Smooth muscle cell of the brain vasculature (primary cell): Measurements from ENCODE around the gene NCF2.

ENCODE experiments used
- DNase-seq: peaks from one replicate; pipeline ENCODE4 v3.0.0-alpha.2; 2012; ENCODE audit warnings: low read depth, low spot score

The NCF2 gene

DNA sequence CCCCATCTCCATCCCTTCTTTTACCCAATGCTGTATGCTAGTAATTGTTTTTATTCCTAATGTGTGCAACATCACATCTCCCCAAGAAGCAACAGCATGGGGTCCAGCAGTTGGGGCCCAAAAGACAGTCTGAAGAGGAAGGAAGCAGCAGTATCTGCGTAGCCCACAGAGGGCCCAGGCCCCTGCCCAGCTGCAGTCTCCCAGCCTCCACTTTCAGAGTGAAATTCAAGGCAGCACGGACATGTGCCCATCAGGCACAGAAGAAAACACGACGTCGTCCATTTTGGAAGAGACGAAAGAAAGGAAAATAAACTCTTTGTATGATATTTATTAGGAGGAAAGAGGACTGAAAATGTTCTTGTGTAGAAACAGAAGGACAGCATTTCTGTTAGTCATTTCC is 37.4 kb downstream of the NCF2 start:
- no peak for DNase-seq

DNA sequence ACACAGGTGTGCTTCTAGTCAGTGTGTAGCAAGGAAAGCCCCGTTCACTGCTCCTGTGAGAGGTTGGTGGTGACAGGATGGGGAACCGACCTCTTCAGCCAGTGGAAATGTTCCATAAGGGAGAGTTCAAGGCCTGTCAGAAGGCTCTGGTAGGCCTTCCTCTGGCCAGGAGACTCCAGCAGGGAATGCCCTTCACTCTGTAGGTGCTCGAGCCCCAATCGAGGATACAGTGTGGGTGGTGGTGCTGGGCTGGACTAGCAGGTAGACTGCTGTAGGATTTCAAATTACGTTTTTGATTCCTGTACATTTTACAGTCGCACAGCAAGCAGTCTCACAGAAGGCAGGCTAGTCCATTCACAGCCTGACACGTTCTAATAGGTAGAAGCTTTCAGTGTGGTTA is 37.8 kb downstream of the NCF2 start:
- no peak for DNase-seq

DNA sequence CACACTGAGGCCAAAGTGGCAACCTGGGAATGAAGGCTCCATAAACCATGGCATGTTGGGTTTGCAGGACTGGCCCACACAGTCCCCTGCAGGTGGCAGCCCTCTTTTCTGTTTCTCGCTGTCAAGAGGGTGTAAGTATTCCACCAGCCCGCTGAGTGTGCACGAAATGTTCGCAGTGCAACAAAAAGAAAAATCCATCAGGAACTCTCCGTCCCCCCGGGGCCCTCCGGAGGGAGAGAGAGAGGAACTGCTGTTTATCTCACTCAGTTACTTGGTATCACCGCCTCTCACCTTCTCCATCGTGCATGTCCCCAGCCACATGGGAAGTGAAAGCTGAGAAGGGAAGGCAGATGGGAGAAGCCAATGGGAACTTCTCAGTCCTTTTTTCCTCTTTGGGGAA is 38.3 kb downstream of the NCF2 start:
- DNase-seq, result no peak

GRCh38 chr1:183550915-183551314 is 39.3 kb downstream of the NCF2 start:
- no peak for DNase-seq

GRCh38 chr1:183548116-183548515 is 42.1 kb downstream of the NCF2 start:
- DNase-seq, result no peak

DNA sequence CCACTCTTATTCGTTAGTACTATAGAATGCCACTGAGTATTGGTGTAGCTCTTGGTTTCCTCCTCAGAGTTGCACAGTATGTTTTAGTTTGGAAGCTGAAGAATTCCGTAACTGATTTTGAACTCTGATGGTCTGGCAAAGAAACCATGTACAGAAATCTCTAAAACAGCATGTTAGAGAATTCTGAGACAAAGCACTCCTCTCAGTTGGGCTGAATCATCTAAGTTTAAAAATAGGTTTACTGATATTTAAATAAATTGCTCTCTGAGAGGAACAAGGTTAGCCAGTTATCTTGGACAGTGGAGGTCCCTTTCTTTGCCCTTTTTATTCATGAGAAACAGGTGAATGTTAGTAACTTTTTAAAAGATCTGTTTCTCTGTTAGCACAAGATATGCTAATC is 43.8 kb downstream of the NCF2 start:
- DNase-seq, result no peak

DNA sequence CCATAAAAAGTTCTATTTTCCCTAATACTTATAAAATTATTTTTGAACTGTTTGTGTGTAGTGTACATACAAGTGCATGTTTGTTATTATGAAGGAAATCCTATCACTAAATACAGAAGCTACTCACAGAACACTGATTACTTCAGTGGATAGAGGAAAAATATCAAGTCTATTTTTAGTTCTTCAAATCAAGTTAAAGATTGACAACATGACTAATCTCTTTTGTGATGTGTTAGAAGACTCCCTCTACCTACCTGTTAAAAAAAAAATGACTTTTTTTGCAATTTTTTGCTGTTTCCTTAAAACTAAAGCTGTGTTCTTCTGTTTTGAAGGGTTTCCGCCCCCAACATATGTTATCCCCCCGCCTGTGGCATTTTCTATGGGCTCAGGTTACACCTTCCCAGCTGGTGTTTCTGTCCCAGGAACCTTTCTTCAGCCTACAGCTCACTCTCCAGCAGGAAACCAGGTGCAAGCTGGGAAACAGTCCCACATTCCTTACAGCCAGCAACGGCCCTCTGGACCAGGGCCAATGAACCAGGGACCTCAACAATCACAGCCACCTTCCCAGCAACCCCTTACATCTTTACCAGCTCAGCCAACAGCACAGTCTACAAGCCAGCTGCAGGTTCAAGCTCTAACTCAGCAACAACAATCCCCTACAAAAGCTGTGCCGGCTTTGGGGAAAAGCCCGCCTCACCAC is 45.5 kb downstream of the NCF2 start:
- DNase-seq, result no peak

DNA sequence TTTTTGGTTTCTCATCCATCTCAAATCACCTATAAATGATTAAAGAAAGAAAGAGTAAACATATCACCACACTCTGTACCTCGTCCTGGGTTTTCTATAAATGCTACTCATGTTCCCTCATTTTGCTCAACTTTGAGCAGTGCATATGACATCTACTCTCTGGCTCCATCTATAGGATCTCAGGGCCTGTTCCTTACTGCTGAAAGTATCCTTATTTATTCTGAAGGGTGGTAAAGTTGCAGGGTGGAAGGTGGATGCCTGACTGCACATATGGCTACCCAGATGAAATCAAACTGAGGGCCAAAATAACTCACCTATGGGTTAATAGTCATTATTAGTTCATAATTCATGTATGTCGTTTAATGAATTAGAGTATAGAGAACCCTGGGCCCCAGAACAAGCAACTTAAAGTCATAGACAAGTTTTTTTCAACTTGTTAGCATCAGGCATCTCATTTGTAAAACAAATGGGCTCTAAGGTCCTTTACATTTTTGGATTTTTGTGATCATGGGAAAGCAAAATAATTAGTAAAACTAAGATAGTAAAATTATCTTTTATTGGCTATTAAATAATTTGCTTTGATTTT is 46.5 kb downstream of the NCF2 start:
- peak; percentile 39 for DNase-seq

DNA sequence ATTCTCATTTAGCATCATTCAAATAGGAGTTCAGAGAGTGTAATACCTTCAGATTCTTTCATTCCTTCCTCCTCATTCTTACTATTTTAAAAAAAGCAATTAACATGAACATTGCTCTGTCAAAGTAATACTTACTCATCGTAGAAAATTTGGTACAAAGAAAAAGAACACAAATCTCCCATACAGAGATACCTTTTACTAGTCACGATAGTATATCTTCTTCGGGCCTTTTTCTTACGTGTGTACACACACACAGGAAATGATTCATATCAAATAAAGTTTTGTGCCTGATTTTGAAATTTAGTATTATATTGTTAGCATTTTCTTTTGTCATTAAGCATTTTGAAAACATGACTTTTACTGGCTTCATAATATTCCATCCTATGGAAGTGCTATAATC is 52.9 kb downstream of the NCF2 start:
- no peak for DNase-seq

DNA sequence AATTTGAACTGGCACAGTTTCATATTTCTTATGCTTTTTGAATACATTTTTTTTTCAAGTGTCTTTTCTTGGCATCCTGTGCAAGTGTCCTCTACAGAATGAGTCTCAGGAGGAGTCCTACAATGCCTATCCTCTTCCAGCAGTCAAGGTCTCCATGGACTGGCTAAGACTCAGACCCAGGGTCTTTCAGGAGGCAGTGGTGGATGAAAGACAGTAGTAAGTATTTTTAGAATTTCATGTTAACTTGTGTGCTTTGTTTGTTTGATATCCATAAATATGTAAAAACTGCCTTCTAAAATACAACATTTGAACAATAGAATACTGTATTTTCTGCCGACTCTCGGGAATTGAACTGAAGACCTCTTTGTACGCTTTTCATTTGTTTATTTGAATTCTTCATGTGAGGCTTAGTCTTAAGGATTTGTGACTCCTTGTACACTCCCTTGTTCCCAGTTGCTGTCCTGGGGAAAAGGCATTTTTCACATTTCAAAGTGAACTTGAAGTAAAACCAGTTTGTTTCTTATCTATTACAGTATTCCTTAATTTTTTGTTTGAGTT is 56.6 kb downstream of the NCF2 start:
- DNase-seq, result no peak

DNA sequence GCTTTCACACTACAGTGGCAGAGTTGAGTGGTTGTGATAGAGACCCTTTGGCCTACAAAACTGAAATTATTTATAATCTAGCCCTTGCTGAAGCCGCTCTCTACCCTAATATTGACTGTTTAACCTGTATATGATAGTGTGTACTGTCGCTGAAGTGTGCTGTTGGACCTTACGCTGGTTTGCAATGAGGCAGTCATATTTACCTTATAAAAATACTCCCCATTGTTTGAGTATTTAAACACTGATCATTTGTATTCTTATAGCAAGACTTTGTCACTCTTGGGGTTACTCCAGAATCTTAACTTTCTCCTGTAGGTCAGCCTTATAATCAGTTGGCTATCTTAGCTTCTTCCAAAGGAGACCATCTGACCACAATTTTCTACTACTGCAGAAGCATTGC is 61.7 kb downstream of the NCF2 start:
- no peak for DNase-seq

DNA sequence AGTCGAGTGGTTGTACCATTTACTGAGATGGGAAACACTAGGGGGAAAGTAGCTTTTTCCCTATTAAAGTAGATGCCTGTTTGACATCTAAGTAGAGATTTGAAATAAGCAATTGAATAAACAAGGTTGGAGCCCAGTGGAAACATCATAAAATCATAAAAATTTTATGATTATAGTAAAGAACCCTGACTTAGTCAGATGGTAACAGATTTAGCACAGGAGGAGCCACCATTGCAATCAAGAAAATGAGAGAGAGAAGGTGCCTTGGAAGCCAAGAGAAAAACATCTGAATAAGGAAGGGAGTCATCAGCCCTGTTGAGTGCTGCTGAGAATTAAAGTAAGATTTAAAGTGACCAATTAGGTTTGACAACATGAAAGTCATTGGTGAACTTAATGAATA is 68.2 kb downstream of the NCF2 start:
- no peak for DNase-seq

- DNase-seq, result no peak
Observed at GRCh38 chr1:183520379-183520778, 69.9 kb downstream of the NCF2 start.

- no peak for DNase-seq
Observed at GRCh38 chr1:183517401-183517800, 72.9 kb downstream of the NCF2 start.

GRCh38 chr1:183516725-183517124 is 73.5 kb downstream of the NCF2 start:
- DNase-seq, result no peak

GRCh38 chr1:183515002-183515689 is 75.1 kb downstream of the NCF2 start:
- DNase-seq, result peak; percentile 9

DNA sequence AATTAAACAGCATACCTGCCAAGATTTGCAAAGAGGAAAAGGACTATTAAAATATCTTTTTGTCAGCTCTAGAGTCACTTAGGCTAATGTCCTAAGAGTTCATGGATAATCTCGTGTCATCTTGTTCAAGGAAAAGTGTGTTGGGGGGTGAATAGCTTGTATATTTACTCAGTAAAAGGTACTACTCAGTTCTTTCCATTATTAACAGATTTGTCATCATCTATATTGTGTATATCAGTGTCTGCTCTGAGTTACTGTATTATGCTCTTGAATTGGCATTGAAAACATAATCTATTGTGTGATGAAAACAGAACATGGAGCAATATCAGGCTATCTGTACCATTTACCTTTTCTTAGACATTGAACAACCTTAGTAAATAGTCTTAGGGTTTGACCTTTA is 76.0 kb downstream of the NCF2 start:
- no peak for DNase-seq

- no peak for DNase-seq
Observed at GRCh38 chr1:183512450-183512849, 77.8 kb downstream of the NCF2 start.

DNA sequence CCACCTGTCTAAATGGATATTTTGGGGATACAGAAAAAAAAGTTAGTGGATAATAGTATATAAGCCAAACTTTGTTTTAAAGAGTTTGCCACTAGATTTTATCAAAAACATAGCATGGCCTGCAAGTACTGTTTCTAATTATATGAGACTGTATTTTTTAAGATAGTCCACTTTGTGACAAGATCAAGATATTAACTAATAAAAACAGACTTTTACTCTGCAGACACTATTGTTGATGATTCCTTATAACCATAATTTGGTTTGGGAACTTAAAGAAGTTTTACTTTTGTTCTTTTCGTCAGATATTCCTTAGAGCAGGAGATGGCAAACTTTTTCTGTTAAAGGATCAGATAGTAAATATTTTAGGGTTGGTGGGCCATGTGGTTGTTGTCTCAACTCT is 81.6 kb downstream of the NCF2 start:
- no peak for DNase-seq

GRCh38 chr1:183506561-183506960 is 83.7 kb downstream of the NCF2 start:
- DNase-seq, result no peak
